Endometrial microvascular endothelial cells (primary cell): ENCODE results near the gene C8B. TPM values are rescaled to one million over a fixed set of nuclear protein-coding genes. Genes with fewer than 3 reads are reported as not detected.

Experiments
- in situ Hi-C: cut with HindIII; loops from 2 replicates; pipeline ENCODE4 v1.10.0; 2017; ENCODE audit warnings: low sequenced_read_pairs, low pct_unique_long_range_greater_than_20kb; ENCODE audit errors: inconsistent ontology term
- total RNA-seq: library from RNA; depleted of rRNA; stranded (reverse); fragments of >200 nt; gene quantifications from one replicate; pipeline ENCODE4 v1.2.3, GENCODE V29; 2015; ENCODE audit errors: inconsistent ontology term

The C8B gene
- total RNA-seq: not detected

GRCh38 chr1:56965916-56966697 lies at the start of gene C8B:
Gene C8B (minus strand): TSS chr1:56966015. CDS start chr1:56965948, 67 bp downstream.
- in situ Hi-C loops: no loop called here

GRCh38 chr1:57015071-57015470 lies 49.3 kb upstream of the C8B start:
- in situ Hi-C loops: no loop called here

GRCh38 chr1:57013522-57013921 lies 47.7 kb upstream of the C8B start:
- in situ Hi-C loops: no loop called here

- in situ Hi-C loops: no loop called here
Measured at GRCh38 chr1:57012315-57012714, 46.5 kb upstream of the C8B start.

GRCh38 chr1:57010511-57010910 lies 44.7 kb upstream of the C8B start:
- in situ Hi-C loops: no loop called here

- in situ Hi-C loops: no loop called here
Measured at GRCh38 chr1:57007948-57008347, 42.1 kb upstream of the C8B start.

GRCh38 chr1:57007472-57007871 lies 41.7 kb upstream of the C8B start:
- in situ Hi-C loops: no loop called here

- in situ Hi-C loops: no loop called here
Measured at GRCh38 chr1:57003398-57004139, 37.8 kb upstream of the C8B start.

GRCh38 chr1:56995414-56996100 lies 29.7 kb upstream of the C8B start:
- in situ Hi-C loops: no loop called here

GRCh38 chr1:56993475-56993874 lies 27.7 kb upstream of the C8B start:
- in situ Hi-C loops: no loop called here

- in situ Hi-C loops: no loop called here
Measured at GRCh38 chr1:56992318-56993125, 26.7 kb upstream of the C8B start.

- in situ Hi-C loops: no loop called here
Measured at GRCh38 chr1:56991576-56991975, 25.8 kb upstream of the C8B start.

- in situ Hi-C loops: no loop called here
Measured at GRCh38 chr1:56986397-56986796, 20.6 kb upstream of the C8B start.

- in situ Hi-C loops: no loop called here
Measured at GRCh38 chr1:56985857-56986256, 20.0 kb upstream of the C8B start.

GRCh38 chr1:56983484-56983883 lies 17.7 kb upstream of the C8B start:
- in situ Hi-C loops: no loop called here

- in situ Hi-C loops: no loop called here
Measured at GRCh38 chr1:56979986-56980755, 14.4 kb upstream of the C8B start.

GRCh38 chr1:56978819-56979218 lies 13.0 kb upstream of the C8B start:
- in situ Hi-C loops: no loop called here

GRCh38 chr1:56977910-56978309 lies 12.1 kb upstream of the C8B start:
- in situ Hi-C loops: no loop called here
